ENCODE results near the gene PLXNA3.

Gene PLXNA3

DNA sequence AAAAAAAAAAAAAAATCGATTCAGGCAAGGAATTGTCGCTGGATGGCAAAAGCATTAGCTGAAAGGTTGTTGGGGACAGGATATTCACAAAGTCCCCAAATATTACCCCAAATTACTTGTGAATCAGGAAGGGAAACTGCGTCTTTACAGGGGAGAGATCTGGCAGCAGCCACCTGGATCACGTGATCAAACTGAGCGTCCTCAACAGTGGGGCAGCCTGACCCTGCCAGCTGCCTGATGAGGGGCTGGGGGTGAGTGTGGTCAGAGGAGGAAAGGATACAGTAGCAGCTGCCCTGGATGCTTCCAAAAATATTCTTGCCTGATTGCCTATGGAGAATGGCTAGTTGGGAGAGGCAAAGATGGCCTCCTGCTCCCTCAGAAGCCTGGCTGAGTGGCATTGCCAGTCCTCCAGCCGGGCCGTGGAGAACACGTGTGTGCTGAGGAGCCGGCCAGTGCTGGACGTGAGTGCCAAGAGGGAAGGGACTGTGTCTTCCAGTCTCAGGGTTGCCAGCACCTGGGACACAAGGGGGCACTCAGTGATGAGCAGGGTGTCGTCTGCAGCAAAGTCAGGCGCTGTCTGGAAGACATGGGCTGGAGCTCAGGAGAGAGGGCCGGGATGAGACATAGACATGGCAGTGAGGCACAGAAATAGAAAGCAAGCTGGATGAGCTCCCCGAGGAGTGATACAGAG lies 24.0 kb downstream of the PLXNA3 start:
- H3K4me3 ChIP-seq (ENCODE audit: low read depth, low read length), result no peak overlapping the region
- TF ChIP-seq, protein P1, sequence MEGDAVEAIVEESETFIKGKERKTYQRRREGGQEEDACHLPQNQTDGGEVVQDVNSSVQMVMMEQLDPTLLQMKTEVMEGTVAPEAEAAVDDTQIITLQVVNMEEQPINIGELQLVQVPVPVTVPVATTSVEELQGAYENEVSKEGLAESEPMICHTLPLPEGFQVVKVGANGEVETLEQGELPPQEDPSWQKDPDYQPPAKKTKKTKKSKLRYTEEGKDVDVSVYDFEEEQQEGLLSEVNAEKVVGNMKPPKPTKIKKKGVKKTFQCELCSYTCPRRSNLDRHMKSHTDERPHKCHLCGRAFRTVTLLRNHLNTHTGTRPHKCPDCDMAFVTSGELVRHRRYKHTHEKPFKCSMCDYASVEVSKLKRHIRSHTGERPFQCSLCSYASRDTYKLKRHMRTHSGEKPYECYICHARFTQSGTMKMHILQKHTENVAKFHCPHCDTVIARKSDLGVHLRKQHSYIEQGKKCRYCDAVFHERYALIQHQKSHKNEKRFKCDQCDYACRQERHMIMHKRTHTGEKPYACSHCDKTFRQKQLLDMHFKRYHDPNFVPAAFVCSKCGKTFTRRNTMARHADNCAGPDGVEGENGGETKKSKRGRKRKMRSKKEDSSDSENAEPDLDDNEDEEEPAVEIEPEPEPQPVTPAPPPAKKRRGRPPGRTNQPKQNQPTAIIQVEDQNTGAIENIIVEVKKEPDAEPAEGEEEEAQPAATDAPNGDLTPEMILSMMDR (IDR thresholded peaks at IDR 0.05; ENCODE audit: low read depth, low read length), result no peak

DNA sequence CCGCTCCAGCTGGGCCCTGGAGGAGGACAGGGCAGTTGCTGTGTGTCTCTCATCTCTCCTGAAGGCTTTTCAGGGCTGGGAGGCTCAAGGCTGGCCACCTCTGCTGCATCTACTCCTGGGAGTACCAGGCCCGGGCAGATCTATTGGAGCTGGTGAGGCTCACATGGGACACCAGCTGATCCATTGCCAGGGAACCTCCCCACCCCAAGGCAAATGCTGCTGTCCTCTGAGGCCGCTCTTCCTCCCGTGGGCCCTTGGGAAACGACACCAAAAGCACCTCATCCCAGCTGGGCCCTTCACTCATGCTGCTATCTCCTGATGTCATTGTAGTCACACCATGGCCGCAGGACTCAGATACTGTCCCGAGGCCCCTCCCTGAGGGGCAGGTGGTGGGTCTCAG lies 24.7 kb downstream of the PLXNA3 start:
- no peak overlapping the region for H3K4me3 ChIP-seq (ENCODE audit: low read depth, low read length)
- TF ChIP-seq, protein P1 (IDR thresholded peaks at IDR 0.05; ENCODE audit: low read depth, low read length), result no peak

DNA sequence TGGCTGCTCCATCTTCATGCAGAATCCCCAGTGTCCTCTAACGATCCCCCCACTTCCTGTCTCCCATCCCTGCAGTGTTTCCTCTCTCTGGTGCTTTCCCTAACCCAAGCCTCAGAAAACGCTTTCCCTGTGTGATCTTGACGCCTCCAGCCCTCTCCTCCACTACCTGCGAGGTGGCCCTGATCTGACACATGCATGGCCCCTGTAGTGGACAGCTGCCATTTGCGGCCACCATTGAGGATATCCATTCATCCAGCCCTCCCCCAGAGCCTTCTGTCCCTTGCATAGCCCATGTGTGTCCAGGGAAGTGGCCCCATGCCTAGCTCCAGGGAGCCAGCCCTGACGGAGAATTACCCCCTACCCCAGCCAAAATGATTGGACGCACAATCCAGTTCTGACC lies 25.2 kb downstream of the PLXNA3 start:
- no peak overlapping the region for H3K4me3 ChIP-seq (ENCODE audit: low read depth, low read length)
- TF ChIP-seq, protein P1 (IDR thresholded peaks at IDR 0.05; ENCODE audit: low read depth, low read length), result no peak

GRCh38 chrX:154484255-154485149 lies 26.4 kb downstream of the PLXNA3 start:
- TF ChIP-seq, protein P1 (IDR thresholded peaks at IDR 0.05; ENCODE audit: low read depth, low read length), result no peak
- H3K4me3 ChIP-seq (ENCODE audit: low read depth, low read length), result no peak overlapping the region

DNA sequence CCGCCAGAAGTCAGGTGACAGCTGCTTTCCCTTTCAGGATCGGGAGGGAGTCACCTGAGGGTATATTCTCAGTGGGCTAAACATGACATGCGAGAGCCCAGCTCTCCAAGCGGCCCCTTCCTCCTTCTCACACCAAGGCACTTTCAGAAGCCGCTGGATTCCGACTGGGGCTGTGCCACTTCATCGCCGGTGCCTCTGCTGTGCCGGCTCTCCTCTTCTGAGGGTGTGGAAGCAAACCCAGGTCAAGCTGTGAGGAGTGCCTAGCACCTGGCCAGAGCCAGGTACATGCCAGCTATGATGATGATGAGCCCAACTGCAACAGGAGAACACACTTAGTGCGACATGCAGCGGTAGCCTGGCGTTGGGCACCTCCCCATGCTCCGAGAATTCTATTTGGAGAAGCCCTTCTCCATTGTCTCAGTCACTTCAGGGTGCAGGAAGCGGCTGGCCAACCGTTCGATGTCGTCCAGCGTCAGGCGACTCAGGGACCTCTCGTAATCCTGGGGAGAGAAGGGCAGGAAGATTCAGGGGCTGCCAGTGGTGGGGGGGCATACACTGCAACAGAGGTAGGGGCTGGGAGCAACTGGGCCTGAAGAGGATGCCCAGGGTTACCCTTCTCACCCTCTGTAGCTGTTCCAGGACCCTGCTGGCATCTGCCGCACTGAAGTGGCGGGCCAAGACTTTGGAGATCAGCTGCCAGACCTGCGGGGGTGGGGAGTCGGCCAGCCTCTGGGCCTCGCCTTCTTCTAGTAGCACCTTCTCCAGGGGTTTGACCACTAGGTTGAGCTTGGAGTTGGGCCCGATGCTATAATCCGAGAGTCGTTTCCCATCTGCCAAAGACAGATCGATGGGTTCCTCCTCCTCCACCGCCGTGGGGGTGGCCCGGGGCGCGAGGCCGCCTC lies 27.3 kb downstream of the PLXNA3 start:
- TF ChIP-seq, protein P1 (IDR thresholded peaks at IDR 0.05; ENCODE audit: low read depth, low read length), result no peak
- H3K4me3 ChIP-seq (ENCODE audit: low read depth, low read length), result peak overlapping the region; percentile 59

GRCh38 chrX:154486052-154486395 lies 27.9 kb downstream of the PLXNA3 start:
- TF ChIP-seq, protein P1 (IDR thresholded peaks at IDR 0.05; ENCODE audit: low read depth, low read length), result no peak
- H3K4me3 ChIP-seq (ENCODE audit: low read depth, low read length), result peak overlapping the region; percentile 59
